ENCODE results near the gene HCRTR1.

DNA sequence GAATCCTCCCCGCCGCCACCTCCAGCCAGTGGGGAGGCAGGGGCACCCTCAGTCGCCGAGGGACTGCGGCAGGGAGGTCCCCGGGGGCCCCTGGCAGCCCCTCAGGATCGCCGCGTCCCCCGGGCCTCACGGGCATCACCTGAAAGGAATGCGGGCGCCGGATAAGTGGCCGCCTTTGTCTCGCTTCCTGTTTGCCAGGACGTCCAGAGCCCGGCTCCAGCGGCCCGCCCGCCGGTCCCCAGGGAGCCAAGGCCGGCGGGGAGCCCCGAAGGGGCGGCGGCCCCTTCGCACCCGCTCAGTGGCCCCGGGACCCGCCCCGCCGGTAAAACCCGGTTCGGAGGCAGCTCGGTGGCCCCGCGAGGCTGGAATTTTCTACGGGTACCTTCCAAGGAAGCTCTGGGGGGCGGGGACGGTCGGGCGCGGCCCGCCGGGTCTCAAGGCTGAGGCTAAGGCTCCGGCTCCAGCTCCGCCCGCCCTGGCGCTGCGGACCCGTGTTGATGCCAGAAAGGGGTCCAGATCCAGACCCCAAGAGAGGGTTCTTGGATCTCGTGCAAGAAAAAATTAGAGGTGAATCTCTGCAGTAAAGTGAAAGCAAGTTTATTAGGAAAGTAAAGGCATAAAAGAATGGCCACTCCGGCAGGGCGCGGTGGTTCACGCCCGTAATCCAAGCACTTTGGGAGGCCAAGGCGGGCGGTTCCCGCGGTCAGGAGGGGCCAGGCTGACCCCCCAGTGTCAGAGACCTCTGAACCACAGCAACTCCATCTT, 28.6 kb upstream of the HCRTR1 start:
- TF ChIP-seq EZH2 (IDR thresholded peaks at IDR 0.05; ENCODE audit: borderline replicate concordance, low read length): no peak
- TF ChIP-seq, protein P1, sequence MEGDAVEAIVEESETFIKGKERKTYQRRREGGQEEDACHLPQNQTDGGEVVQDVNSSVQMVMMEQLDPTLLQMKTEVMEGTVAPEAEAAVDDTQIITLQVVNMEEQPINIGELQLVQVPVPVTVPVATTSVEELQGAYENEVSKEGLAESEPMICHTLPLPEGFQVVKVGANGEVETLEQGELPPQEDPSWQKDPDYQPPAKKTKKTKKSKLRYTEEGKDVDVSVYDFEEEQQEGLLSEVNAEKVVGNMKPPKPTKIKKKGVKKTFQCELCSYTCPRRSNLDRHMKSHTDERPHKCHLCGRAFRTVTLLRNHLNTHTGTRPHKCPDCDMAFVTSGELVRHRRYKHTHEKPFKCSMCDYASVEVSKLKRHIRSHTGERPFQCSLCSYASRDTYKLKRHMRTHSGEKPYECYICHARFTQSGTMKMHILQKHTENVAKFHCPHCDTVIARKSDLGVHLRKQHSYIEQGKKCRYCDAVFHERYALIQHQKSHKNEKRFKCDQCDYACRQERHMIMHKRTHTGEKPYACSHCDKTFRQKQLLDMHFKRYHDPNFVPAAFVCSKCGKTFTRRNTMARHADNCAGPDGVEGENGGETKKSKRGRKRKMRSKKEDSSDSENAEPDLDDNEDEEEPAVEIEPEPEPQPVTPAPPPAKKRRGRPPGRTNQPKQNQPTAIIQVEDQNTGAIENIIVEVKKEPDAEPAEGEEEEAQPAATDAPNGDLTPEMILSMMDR (conservative IDR thresholded peaks at IDR 0.05 in 1 of 2, IDR thresholded peaks at IDR 0.05 in 1 of 2; ENCODE audit: extremely low read depth in 1 of 2, insufficient read depth in 1 of 2, low read depth in 1 of 2, low read length in 2 of 2): no peak
